SKM-1 treated with dmso at 0.1 percent for 144 hours (cell line): ENCODE data around the gene ANKMY2.
"Not testable (repeated sequence)": the region's sequence is repeated elsewhere in the genome, so short reads cannot be mapped to it uniquely, and the experiment has no call there.

Experiments
- DNase-seq: peaks from one replicate; lab custom pipeline; 2025; ENCODE audit not compliant: unreplicated experiment; lab: John Stamatoyannopoulos, UW

Gene ANKMY2

DNA sequence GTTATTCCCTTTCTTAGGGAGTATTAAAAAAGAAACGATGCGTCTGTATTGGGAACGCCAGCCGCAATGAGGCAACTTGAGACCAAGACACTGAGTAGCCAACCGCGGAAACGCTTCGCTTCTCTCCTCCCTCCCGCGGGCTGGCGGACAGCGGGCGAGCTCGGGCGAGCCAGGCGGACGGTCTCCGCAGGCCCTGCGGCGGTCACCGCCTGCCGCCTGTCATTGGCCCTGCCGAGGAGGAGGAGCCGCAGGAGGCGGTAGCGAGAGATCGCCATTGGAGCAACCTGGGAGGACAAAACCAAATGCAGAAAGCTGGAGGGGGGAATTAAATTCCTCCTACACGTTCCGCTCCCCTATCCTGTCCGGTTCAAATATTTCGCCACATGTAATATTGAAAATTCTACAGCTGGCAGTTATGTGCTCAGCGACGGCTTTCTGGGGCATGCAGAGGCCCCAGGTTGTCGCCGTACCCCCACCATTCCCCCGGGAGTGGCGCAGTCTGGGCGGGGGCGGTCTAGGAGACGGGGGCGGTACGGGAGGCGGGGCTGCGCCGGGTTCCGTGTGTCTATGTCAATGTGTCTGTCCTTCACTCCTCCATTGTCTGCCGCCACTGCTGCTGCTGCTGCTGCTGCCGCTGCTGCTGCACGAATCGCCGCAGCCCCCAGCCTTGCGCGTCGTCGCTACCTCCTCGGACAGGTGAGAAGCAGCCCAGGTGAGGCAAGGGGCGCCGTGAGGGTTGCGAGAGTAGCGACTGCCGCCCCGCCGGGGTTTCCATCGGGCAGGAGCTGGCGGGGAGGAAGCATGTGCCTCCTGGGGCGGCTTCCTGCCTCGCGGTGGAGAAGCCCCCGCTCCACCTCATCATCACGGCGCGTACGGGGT, at the start of gene ANKMY2, which contains the start of gene BZW2:
Gene ANKMY2, minus strand, starts transcription at position 162 of the 879 bp plus-strand sequence. CDS start 181 bp downstream, outside the sequence.
Gene BZW2, plus strand, starts transcription at position 589 of the 879 bp plus-strand sequence. CDS start 19,263 bp downstream, outside the sequence.
- peak; percentile 92 for DNase-seq

DNA sequence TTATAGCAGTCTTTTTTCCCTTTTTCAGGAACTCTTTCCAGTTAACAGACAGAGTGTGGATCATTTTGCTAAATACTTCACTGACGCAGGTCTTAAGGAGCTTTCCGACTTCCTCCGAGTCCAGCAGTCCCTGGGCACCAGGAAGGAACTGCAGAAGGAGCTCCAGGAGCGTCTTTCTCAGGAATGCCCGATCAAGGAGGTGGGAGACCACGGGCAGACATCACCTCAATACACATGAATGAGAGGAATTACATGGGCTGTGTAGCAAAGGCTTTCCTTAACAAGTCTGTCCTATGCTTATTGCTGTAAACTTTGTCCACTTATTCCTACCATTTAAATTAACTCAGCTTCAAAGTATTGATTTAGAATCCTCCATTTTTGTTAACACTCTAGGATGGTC, 49.3 kb upstream of the ANKMY2 start:
- no peak for DNase-seq

DNA sequence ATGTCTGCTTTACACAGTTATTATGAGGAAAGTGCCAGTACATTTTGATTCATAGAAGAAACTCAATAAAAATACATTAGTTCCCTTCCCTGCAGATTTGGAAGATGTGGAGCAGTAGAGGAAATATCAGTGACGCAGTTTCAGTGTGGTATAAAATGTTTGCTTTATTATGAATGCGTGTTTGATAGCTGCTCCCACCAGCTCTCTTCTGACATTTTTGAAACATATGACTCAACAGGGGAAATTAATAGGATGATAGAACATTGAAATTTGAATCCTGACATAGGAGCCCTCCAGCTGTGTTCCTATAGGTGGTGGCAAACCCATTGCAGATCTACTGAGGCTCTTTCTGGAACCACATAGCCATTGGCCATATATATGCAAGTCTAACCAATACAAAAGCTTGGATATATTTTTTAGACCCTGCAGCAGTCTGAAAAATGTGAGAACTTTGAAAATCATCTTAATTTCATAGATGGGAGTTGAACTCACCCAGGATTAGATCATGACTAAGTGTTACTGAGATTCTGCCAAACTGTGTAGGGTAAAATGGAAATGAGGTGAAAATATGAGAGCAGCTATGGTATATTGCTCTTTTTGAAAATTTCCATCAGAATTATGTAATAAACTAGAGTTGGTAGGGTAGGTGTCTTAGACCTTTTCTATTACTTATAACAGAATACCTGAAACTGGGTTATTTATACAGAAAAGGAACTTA, 48.2 kb upstream of the ANKMY2 start:
- no peak for DNase-seq

DNA sequence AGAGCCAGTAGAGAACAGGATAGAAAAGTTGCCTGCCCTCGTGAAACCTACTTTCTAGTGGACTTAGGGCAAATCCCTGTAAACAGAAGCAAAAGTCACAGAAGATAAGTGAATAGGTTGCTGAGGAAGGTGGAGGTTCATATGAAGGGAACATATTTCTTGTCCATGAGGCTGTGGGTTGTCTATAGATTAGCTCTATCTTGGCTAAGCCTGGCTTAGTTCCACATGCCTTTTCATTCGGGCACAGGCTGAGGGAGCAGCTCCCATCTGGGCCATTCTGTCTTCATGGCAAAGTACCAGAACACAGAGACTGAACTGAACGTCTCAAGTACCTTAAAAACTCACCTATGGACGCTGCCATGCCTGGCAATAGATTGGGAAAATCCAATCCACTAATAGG, 45.7 kb upstream of the ANKMY2 start:
- no peak for DNase-seq

DNA sequence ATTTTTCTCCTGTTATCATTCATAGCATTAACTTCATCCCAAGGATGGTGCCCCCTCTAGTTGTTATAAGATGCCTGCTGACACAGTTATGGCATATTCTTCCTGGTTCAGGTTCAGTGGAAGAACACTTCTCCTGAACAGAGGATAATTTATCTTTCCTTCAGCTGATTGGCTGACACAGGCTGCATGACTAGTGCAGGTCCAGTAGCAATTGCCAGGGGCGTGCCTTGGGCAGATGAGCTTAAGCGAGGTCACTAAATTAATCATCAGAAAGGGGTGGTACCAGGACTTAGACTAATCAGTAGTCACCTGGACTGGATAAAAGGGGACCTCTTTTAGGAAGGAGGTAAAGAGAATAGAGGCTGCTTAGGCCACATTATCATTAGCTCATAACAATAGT, 42.7 kb upstream of the ANKMY2 start:
- no peak for DNase-seq

DNA sequence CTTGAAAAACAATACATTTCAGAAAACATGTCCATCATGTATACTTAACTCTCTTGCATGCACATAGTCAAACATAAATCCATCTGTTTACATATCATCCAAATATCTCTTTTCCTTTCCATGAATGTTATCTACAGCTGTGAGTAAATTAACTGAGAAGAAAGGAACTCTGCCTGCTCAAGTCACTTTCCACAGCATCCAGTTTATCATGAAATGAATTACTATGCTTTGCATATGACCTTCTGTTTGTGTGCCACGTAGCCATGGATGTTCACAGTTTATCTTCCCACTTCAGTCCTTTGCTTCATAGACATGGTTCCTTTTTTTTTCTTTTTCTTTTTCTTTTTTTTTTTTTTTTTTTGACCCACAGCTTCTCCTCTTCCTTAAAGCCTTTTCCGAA, 40.0 kb upstream of the ANKMY2 start:
- no peak for DNase-seq

DNA sequence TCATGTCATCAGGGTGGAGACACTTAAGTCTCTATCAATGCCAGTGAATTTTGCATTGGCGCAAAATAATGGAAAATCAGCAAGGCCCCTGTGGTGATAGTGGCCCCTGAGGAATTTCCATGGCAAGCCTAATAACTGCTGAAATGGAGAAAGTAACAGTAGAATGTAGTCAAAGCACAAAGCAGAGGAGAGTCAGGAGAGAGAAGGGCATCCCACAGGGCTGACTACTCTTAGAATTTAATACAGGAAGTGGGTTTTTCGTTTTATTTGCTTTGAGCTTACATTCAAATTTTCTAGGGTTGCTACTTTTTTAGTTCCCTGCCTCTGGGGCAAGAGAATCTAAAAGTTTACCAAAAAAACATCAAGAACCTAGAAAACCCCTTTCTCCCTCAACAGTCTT, 39.4 kb upstream of the ANKMY2 start:
- DNase-seq: no peak

DNA sequence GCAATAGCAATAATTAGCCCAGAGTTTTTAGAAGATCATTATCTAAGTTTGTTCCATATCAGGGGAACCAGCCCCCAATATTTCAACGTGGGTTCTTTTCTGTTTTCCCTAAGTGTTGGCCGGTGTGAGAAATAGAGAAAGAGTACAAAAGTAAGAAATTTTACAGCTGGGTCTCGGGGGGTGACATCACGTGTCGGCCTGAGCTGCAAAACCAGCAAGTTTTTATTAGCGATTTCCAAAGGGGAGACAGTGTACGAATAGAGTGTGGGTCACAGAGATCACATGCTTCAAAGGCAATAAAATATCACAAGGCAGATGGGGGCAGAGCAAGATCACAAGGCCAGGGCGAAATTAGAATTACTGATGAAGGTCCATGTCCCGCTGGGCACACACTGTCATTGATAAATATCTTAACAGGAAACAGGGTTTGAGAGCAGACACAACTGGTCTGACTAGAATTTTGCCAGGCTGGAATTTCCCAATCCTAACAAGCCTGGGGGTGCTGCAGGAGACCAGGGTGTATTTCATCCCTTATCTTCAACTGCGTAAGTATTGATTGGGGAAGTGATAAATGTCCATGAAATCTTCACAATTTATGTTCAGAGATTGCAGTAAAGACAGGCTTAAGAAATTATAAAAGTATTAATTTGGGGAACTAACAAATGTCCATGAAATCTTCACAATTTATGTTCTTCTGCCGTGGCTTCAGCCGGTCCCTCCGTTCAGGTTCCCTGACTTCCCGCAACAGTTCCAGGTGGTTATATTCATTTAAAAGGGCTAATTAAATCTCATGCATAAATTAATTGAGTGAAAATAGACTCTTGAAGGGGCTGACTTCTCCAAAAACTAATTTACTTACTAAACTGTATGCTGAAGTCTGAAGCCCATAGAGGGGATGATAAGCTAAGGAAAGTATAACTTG, 33.4 kb upstream of the ANKMY2 start:
- not testable (repeated sequence) for DNase-seq

DNA sequence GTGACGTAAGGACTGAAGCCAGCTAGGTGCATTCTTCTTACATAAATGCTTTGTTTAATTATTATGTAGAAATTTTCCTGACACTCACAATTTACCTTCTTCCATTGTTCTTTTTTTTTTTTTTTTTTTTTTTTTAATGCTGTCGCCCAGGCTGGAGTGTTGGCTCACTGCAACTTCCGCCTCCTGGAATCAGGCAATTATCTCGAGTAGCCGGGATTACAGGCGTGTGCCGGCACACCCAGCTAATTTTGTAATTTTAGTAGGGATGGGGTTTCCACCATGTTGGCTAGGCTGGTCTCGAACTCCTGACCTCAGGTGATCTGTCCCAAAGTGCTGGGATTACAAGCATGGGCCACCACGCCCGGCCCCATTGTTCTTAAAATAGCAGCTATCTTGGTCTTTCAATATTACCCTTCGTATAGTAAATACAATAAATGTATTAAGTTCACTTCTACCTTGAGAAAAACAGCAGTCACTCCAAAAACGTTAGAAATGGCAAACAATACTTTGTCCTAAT, 32.5 kb upstream of the ANKMY2 start:
- DNase-seq: no peak

DNA sequence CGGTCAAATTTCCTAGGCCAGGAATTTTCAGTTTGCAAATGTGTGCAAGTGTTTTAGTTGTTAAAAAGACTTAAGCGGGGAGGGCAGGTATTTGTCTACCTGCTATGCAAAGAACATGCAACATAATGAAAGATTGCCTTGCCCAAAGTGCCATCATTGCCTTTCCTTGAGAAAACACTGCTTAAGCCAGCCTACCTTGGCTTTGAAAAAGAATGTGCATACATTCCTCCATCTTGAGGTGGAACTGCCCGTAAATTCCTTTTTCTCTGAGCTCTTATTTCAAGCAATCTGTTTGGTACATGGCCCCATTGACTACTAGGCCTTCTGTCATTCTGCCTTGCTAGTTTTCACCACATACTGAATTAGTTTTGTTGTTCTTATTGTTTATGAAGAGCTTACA, 29.7 kb upstream of the ANKMY2 start:
- no peak for DNase-seq

DNA sequence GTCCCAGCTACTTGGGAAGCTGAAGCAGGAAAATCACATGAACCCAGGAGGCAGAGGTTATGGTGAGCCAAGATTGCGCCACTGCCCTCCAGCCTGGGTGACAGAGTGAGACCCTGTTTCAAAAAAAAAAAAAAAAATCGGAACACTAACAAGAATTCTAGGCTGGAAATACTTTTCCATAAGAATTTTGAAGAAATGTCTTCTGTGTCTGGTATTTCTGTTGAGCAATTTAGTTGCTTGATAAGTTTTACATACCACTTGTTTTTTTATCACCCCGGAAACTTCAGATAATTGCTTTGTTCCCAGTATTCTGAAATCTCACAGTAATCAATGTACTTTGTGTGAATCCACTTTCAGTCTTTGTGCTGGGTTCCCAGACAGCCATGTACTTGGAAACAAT, 26.3 kb upstream of the ANKMY2 start:
- DNase-seq: no peak

DNA sequence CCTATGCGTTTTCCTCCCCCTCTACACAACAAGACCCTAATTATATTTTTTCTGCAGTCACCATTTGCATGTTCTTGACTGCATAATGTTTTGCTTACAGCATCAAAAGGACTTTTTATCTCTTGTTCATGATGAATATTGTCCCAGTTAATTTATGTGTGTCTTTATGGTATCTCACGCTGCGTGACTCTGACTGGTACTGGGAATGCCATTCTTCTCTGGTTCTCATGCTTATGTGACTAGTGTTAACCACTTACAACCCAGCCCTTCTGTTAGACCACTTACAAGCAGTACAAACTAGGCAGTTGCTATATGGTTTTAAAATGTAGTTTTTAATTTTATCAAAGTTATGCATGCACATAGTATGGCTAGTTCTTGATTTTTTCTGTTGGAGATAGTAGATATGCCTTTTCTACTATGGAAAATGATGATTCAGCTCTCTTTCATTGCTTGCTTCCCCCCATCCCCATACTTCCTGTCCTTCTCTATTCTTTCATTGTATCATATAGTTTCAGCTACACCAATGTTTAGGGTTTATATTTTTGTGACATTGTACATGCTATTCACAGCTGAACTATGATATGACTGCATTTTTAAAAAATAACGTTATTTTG, 25.3 kb upstream of the ANKMY2 start:
- no peak for DNase-seq

DNA sequence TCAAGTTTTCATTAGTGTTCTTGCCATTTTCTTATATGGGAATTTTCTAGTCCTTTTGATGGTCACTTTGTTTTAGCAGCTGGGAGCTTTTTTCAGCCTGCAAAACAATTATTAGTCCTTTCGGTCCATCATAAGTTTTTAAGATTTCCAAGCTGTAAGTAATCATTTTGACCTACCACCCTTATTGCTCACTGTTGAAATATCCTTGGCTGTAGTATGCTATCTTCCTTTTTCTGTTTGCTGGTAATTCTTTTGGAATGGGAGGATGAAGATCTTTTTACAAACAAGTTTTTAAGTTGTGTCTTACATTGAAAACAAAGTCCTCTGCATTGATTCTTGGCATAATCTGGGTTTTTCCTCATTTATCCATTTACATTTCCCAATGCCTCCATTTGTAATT, 24.5 kb upstream of the ANKMY2 start:
- DNase-seq: no peak

DNA sequence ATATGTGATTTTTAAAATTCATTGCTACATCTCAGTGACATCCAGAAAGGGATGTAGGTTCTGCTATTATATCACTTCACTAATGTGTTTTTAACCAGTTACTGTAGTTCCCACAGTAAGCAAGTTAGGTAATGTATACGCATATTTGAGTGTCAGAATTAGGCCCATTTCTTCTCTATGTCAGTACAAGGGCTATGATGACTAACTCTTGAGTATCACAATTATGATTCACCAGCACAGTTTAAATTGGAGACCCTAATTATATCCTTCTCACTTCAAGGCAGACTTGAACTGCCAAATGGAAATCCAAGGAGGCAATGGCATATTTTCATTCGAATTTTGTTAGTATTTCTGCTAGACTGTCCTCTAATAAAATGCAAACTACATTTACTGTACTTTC, 24.0 kb upstream of the ANKMY2 start:
- no peak for DNase-seq

DNA sequence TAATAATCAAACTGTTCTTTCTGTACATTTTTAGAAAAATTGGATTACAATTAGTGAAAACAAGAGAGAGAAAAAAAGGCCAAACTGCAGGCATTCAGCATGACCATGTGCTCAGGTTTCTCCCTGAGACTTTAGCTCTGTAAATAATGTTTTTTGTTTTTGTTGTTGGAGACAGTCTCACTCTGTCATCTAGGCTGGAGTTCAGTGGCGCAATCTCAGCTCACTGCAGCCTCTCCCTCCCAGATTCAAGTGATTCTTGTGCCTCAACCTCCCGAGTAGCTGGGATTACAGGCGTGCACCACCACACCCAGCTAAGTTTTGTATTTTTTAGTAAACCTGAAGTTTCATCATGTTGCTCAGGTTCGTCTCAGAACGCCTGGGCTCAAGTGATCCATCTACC, 23.4 kb upstream of the ANKMY2 start:
- no peak for DNase-seq

DNA sequence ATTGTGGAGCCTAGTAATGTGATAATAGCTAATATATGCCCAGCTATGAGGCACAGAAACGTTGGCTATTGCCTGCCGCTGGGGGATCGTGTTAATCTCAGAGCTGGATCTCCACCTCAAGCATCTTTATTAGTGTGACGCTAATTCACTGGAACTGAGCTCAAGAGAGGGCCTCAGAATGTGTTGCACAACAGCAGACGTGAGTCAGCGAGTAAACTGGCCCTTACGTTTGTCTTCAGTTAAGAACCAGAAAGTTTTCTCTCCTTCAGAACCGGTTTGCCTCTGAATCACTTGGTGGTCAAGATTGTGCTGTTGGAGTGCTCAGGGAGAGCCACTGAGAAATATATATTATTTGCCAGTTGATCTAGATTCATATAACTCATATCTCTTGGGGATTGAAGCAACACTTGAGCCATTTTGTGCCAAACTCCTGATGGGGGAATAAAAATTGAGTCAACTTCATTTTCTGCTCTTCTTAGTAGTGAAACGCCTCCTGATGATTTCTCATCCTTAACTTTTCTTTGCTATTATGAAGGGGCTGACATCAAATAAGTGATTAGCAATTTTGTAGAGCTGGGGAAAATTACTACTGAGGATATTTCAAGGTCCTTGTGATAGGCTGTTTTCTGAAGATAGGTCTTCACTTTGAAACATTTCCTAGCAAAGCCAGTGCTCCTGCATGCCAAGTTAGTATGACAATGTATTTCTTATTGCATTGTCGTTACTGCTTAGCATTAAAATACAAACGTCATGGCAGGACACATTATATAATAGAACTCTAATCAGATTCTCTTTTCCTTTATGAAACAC, 22.7 kb upstream of the ANKMY2 start:
- peak; percentile 57 for DNase-seq

DNA sequence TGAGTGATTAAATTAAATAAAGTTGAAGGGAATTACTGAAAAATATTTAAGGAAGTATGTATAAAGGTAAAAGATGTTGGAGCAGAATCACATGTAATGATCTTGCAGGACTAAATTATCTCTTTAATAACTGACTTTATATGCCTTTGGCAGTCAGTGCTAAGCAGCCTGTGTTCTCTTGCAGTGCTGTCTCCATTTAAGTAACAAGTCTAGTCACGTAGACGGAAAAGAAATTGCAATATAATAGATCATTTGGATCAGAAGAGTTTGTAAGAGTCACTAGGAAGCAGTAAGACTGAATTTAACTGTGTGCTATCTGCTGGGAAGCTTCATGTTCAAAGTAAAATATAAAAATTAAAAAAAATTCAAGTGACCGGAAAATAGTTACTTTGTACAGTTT, 21.8 kb upstream of the ANKMY2 start:
- no peak for DNase-seq

DNA sequence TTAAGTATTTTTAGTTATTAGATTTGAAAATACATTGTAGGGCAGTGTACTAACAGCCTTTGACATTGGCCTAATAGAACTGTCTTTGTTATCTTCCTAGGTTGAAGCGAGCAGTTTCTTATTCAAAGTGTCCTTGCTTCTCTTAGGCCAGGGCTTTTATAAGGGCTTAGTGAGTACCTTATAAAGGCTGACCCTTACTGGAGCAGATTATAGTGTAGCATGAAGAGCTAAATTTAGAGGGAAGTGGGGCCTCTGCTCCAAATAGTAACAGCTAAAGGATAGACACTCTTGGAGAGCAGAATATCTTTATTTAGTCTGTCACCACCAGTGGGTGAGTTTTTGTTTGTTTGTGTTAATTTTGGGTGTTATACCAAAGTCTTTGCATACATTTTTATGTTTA, 16.4 kb upstream of the ANKMY2 start:
- DNase-seq: no peak

DNA sequence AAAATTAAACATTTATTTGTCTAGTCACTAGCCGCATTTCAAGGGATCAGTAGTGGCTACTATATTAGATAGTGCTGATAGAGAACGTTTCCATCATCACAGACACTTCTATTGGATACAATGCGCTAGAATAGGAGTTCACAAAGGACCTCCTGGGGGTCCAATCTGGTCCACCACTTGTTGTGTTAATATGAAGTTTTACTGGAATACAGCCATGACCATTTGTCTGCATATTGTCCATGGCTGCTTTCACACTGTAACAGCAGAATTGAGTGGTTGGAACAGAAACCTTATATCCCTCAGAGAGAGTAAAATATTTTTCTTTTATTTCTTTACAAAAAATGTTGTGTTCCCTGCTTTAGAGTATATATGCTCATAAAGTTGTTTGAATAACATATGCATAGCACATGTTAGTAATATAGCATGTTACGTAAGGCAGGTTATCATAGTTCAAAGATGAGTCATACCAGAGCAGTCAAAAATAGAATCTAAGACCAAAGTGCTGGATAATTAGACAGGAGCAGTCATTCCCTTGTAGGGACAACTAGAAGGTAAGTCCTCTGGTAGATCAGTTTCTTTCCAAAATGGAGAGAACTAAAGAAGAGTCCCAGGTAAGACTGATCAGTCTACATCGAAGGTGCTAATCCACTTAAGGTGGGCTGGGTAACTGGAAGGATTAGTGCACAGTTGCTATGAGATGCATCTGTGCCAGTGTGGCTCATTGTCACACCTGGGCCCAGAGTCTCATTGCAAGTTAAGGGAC, 15.3 kb upstream of the ANKMY2 start:
- peak; percentile 52 for DNase-seq
